SIG-M5 treated with dmso at 0.1 percent for 504 hours (cell line): ENCODE measurements around the gene CARD9.
A peak's percentile ranks its signal among the peaks of the same experiment; 100 is the strongest.

Experiments used
- DNase-seq: peaks from one replicate; lab custom pipeline; 2025; ENCODE audit not compliant: unreplicated experiment; lab: John Stamatoyannopoulos, UW

The CARD9 gene

DNA sequence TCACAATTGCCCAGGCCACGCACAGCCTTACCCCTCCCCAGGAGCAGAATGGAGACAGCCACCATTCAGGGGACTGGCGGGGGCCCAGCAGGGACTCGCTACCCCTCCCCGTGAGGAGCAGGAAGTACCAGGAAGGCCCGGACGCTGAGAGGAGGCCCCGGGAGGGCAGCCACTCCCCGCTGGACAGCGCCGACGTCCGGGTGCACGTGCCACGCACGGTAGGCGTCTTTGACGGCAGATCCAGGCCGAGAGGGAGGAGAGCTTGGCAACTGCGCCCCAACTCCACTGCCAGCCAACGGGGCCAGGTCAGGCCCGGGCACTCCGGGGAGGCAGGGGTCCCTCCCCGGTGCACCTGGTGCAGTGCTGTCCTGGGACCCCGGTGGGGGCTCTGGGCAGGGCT lies 23.9 kb downstream of the CARD9 start:
- DNase-seq = no peak

DNA sequence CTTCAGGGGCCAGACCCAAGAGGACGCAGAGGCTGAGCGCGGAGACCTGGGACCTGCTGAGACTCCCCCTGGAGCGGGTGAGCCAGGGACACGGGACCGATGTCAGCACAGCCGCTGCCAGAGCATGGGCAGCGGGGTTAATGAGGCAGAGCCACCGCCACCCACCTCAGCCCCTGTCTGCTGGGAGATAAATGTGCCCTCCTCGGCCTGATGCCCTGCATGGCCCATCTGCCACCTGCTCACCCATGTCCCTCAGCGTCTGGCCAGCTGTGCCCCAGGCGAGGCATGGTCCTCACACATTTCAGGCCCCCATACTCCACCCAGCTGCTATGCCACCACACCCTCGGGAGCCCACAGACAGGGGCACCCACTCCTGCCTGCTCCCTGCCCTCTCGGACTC lies 24.8 kb downstream of the CARD9 start:
- no peak for DNase-seq

DNA sequence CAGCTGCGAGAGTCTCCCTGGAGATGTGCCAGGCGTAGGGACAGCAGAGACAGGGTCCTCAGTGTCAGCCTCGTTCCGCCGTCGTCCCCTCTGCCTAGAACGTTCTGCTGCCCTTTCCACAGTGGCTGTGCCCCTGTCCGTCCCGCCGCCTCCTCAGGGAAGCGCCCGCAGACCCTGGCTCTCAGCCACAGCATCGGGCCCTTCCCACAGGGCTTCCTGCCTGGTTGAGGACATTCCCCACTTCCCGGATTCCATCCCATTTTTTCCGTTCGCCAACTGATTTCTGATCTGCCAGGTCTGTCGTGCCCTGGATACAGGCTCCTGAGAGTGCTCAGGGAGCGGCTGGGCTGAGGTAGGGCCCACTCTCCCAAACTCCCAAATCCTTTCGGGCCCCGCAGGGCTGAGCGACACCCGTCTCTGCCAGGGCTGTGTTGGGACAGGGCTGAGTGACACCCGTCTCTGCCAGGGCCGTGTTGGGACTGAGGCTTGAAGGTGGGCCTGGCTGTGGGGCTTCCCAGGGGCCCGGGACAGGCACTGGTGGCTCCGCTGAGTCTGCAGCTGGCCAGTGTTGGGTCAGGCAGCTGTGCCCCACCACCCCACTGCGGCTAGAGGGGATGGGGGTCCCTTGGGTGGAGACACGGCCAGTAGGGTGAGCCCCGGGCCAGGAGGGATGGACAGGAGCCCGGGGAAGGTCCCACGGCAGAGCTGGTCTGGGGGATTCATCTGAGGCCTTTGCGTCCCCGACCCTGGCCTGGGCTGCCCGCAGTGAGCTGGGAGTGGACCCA lies 25.8 kb downstream of the CARD9 start:
- no peak for DNase-seq

DNA sequence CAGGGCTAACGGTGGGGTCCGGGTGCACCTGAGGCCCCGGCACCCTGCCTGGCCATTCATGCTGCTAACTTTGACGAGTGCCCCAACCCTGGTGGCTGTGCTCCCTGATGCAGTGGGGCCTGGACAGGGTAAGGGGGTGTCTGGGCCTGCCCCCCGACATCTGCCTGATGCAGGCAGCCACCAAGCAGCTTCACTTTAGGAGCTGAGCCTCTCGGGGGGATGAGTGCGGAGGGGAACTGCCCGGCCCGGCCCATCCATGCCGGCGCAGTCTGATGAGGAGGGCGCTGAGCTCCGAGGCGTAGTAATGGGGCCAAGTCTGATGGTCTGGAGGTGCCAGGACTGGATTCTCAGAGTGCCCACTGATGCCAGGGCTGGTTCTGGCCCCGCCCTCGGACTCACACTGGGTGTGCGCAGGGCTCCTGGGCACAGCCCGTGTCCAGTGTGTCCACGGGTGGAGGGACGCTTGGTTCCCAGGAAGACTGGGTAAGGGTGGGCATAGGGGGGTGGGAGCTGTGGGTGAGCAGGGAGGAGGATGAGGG lies 26.5 kb downstream of the CARD9 start:
- DNase-seq = no peak

DNA sequence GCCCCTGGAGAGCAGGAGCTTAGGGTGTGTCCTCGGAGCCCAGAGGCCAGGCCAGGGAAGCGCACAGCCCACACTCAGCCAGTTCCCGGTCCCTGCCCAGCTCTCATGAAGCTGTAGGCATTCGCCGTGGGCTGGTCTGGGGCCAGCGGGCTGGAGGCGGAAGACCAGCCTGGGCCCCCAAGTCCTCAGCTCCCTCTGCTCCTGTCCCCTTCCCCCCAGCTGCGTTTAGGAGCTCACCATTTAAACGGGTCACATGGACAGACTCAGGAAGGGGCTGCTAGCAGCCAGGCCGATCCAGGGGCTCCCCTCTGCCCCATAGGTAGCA lies 27.4 kb downstream of the CARD9 start:
- no peak for DNase-seq

DNA sequence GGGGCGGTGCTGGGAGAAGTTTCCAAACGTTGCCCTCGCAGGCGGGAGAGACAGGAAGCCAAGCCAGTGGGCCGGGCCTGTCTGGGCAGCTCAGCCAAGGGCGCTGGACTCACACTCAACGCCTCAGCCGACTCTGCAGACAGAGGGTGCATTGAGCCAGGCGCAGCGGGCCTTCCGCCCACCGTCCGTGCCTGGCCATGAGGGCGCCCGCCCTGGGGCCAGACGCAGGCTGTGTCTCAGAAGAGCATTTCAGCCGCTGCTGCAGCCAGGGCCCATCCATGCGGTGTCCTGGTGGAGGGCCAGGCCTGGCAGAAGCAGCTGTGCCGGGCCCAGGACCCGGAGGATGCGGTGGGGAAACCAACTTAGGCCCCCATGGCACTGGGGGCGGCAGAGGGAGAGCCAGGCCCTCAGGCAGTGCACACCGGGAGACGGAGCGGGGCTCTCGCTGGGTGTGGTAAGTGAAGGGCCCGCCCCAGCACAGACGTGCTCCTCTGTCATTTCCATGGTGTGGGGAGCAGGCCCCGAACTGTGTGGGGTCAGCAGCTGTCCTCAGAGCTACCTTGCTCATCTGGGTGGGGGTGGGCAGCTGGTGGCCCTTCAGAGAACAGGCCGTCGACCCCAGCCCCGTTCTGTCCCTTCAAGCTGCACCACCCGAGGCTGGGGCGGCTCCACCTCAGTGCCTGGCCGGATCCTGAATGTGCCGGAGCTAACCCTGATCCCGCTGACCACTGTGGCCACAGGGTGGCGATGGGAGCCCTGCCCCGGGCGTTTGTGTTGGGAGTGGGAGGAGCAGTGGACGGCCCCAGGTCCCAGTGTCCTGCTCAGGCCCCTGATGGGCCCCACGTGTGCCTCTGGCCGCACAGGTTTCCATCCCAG lies 27.9 kb downstream of the CARD9 start:
- no peak for DNase-seq

DNA sequence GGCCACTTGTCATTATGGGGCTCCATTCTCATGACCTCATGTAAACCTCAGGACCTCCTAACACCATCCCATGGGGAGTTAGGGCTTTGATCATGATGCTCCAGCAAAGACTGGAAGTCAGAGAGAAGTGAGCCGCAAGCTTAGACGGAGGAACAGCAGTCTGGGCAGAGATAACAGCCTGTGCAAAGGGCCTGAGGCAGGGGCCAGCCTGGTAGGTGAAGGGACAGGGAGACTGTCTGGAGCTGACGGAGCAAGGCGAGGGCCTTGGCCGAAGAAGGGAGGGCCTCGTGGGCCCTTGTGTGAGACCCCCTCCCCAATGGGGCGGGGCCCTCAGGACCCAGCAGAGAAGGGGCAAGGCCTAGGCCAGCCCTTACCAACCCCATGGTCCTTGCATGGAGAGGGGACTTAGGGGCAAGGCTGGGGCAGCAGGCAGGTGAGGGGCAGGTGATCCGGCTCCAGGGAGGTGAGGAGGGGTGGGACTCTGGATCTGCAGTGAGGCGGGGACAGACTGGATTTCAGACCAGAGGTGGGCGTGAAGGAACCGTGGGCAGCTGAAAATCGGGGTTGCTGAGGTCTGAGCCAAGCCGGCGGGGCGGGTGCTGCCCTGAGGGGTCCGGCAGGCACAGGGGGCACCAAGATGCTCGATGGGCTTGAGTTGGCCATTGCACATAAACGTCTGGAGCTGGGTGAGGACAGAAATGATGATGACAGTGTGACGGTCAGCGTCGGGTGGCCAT lies 28.8 kb downstream of the CARD9 start:
- no peak for DNase-seq

DNA sequence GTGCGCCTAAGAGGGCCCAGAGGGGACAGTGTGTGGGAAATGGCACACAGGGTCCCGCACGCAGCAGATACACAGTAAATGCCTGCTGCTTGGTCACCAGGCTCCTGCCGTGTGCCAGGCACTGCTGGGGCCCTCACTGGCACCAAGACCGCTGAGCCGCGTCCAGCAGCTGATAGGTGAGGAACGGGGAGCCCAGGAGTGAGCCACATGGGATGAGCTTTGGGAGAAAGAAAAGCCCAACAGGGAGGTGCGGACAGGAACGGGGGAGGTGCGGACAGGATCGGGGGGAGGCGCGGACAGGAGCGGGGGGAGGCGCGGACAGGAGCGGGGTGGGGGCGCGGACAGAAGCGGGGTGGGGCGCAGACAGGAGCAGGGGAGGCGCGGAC lies 29.6 kb downstream of the CARD9 start:
- DNase-seq = no peak

DNA sequence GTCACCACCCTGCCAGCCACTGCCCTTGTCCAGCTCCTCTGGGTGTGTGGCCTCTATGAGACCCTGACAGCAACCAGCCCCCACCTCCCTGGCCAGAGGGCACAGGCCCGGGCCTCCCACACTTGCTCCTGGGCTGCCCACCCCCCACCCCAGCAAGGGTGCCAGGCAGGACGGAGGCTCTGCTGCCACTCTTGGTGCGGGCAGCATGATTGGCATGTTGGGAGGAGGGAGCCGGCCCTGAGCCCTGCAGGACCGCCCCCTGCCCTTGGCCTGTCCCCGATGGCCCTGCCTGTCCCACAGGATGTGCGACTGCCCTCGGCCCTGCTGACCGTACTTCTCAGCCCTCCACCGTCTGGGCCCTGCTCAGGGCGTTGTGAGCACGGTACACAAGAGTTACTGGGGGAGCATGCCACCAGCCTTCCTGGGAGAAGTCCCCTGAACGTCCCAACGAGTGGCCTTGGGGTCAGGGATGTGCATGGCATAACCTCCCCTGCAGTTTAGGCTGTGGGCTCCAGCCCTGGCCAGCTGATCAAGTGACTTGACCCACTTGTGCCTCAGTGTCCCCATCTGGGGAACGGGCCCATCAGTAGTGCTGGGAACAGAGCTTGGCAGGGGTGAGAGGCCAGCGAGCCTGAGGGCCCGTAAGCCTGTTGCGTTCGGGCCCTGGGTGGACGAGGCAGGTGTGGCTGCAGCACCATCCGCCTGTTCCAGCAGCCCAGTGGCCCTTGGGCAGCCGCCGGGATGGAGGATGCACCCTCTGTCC lies 30.2 kb downstream of the CARD9 start:
- no peak for DNase-seq

DNA sequence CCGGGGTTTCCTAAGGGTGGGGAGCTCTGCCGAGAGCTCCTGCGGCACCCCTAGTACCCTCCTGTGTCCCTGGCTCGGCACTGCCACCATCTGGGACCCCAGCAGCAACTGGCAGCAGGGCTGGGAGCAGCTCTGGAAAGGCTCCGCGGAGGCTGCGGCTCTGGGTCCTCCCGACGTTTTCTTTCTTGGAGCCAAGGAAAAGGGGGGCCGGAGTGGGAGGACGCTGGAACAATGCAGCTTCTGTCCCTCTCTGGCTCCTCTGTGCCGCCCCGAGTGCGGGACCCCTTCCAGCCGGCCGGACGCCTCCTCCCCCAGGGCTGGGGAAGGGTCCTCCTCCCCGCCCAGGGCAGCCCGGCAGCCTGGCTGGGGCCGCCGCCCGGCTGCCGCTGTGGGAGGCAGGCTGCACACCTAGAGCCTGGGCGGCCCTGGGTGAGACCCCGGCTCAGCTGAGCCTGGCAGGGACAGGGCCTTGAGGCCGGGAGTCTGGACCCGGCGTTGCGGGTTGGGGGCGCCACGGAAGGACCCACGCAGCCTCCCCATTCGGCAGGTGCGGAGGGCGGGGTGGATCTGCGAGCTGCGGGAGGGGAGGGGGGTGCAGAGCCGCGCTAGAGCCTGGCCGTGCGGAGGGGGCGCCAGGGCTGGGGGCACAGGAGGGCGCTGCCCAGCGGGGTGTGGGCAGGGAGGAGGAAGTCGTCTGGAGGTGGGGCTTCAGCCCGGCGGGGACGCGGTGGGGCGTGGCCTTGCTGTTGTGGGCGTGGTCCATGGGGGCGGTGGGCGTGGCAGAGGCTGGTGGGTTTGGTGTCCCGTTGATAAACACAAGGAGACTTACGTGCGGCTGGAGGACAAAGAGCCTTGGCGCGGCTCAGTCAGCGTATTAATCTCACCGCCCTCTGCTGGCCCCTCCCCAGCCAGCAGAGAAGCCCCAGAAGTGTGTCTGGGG lies 31.0 kb downstream of the CARD9 start:
- peak; percentile 55 for DNase-seq

DNA sequence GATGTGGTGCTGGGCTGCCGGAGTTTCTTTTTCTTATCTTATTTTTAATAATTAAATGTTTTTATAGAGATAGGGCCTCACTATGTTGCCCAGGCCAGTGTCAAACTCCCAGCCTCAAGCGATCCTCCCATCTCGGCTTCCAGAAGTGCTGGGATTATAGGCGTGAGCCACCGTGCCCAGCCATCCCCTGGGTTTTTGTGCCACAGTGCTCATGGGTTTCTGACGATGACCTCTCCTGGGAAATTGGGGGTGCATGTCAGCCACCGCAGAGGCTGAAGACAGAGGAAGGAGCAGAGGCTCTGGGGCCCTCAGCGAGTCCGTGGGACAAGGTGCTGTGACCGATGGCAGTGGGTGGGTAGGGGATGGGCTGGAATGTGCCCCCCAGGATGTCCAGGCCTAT lies 31.7 kb downstream of the CARD9 start:
- no peak for DNase-seq

DNA sequence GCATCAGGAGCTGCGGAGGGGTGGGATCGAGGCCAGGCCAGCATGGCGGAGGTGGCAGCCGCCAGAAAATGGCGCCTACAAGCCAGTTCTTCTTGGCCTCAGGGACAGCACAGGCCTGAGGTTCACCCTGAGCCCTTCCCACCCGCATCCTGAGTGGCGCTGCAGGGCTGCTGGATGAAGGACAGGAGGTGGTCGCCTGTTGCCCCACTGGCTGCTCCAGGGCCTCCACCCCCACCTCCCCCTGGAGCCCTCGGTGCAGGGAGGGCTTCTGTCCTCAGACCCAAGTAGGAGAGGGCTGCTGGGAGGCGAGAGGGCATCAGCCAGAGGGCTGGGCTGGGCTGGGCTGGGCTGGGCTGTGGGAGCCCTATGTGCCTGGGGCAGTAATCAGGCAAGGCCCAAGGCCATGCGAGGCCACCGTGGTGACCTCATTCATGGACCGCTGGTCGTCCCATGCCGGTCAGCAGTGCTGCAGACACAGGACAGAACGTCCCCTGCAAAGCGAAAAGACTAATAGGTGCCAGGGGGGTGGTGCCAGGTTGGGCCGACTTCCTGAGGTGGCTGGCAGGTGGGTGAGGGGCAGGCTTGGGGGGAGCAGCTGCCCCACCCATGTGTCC lies 32.3 kb downstream of the CARD9 start:
- no peak for DNase-seq

DNA sequence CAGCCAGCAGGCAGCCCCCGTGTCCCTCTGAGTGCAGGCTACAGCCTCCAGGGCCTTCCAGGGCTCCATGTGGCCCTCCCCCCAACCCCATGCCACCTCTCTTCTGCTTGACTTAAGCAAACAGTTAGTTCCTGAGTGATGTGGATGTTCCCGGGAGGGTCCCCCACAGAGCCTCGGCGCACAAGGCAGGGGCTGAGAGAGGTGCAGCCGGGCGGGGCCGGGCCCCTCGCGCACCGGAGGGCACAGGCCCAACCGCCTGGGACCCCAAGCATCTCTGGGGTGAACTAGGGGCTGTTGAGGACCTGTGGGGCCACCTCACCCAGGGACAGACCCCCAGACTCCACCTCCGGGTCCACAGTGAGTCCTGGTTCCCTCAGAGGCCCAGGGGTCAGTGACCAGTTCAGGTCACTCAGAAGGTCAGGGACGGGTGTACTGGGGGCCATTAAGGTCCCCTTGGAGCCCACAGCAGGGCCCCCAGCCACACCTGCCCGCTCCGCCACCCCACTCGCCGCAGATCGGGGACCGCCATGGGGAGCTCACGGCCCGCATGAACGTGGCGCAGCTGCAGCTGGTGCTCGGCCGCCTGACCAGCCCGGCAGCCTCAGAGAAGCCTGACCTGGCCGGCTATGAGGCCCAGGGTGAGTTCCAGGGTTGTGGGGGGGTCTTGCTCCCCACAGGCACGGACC lies 33.0 kb downstream of the CARD9 start:
- DNase-seq = no peak

DNA sequence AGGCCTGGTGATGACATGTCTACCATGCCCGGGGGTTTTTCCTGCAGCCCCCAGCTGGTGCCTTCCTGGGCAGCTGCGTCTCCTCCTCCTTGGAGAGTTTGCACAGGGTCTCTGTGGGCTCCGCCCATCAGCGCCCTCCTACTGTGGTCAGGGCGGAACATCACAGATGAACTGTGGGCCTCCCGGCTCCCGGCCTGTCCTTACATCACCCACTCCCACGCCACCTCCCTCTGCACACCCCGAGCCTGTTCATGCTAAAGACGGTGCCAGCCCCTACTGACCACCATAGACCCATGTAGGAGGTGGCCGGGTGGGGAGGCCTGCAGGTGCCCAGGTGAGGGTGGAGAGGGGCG lies 33.5 kb downstream of the CARD9 start:
- no peak for DNase-seq

DNA sequence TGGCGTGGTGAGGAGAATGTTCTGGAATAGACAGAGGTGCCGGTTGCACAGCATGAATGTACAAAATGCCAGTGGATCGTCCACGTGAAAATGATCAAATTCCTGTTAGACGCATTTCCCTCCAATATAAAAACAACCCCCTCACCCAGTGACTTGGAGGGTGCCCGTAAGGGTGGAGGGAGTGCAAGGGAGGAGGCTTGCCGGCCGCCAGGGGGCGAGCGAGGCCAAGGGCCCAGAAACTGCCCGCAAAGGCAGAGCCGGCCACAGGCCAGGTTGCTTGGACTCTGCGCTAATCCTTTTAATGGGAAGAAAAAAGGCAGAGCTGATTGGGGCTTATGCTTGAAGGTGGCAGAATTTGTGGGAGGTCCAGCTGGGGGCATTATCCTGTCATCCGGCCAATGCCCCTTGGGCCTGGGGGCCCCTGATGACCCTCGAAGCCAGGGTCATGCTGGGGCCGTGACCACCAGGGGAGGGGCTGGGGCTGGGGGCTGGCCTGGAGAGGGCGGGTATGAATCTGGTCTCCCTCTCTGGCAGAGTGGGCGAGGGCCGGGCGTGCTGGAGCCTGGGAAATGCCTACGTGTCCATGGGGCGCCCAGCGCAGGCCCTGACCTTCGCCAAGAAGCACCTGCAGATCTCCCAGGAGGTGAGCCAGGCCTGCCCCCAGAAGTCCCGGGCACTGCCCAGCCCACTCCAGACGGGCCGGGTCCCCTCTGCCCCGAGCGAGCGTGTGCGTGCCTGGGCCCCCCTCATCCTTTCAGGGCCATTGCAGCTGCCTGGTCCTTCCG lies 34.1 kb downstream of the CARD9 start:
- DNase-seq = peak; percentile 33

DNA sequence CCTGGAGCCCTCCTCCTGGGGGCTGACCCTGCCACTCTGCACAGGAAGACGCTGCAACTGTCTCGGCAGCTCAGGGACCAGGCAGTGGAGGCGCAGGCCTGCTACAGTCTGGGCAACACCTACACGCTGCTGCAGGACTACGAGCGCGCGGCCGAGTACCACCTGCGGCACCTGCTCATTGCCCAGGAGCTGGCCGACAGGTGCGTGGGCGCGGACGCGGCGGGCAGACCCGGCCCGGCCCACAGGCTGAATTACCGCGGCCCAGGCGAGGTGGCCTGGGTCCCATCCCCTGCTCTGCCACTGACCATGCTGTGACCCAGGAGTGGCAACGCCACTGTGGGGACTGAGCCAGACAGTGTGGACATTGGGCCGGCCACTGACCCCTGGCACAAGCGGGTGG lies 35.0 kb downstream of the CARD9 start:
- no peak for DNase-seq

DNA sequence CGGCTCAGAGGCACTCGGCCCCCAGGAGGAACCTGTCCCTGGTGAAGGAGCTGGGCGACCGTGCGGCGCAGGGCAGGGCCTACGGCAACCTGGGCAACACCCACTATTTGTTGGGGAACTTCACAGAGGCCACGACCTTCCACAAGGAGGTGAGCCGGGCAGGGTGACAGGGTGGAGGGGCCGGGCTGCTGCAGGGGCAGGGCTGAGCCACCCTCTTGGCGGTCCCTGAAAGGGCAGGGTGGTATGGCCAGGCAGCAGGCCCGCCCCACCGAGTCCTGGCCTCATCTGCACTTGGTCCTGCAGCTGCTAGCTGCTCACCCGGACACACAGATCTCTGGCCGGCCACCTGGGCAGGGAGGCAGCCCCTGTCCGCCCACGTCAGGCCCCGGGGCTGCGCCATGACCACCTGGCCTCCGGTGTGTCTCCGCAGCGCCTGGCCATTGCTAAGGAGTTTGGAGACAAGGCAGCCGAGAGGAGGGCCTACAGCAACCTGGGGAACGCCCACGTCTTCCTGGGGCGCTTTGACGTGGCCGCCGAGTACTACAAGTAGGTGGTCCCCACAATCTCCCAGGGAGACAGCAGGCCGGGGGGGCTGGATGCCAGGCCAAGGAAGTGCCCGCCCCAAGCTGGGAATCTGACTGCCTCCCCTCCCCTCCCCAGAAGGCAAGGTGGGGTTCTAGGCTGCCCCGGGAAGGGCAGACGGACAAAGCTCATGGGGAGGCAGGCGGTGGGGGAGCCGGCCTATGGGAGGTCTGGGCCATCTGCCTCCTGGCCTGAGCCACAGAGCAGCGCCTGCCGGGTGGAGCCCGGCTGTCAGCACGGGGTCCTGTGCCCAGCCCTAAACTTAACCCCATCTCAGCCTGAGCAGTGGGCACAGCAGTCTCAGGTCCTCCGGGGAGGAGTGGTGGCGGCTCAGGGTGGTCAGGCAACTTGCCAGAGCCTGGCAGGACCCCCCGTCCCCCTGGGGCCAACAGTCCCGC lies 35.8 kb downstream of the CARD9 start:
- no peak for DNase-seq
